HL-60 (cell line): ENCODE results near the gene KIR2DL3.

ENCODE experiments used
- POLR2AphosphoS5 ChIP-seq: IDR thresholded peaks from 2 replicates; pipeline ENCODE4 v1.6.1; 2012; ENCODE audit warnings: low read depth
- REST ChIP-seq: IDR thresholded peaks from 2 replicates; pipeline ENCODE4 v1.6.1; 2012; ENCODE audit warnings: low read depth; ENCODE audit not compliant: insufficient replicate concordance
- TF ChIP-seq, protein P1 (sequence below): IDR thresholded peaks from one replicate; pipeline ENCODE4 v1.5.1; 2011; ENCODE audit warnings: low read length, control low read depth, inconsistent platforms; ENCODE audit not compliant: insufficient read depth

DNA sequence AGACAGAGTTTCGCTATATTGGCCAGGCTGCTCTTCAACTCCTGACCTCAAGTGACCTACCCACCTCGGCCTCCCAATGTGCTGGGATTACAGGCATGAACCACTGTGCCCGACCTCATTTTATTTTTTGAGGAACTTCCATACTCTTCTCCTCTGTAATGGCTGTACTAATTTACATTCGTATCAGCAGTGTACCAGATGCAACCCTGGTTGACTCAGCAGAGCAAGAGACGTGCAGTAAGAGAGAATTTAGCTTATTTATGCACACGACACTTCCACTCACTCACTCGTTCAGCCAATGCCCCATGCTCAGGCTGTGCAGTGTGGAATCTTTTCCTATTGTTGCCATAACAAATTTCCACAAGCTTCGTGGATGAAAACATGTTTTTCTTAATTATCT lies 7.1 kb upstream of the KIR2DL3 start:
- TF ChIP-seq, protein P1, sequence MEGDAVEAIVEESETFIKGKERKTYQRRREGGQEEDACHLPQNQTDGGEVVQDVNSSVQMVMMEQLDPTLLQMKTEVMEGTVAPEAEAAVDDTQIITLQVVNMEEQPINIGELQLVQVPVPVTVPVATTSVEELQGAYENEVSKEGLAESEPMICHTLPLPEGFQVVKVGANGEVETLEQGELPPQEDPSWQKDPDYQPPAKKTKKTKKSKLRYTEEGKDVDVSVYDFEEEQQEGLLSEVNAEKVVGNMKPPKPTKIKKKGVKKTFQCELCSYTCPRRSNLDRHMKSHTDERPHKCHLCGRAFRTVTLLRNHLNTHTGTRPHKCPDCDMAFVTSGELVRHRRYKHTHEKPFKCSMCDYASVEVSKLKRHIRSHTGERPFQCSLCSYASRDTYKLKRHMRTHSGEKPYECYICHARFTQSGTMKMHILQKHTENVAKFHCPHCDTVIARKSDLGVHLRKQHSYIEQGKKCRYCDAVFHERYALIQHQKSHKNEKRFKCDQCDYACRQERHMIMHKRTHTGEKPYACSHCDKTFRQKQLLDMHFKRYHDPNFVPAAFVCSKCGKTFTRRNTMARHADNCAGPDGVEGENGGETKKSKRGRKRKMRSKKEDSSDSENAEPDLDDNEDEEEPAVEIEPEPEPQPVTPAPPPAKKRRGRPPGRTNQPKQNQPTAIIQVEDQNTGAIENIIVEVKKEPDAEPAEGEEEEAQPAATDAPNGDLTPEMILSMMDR, result no peak
- TF ChIP-seq REST (no peak), POLR2AphosphoS5 (no peak)
